HepG2 (cell line): Measurements from ENCODE around the gene ACTN1. TPM values are rescaled to one million over a fixed set of nuclear protein-coding genes. Genes with fewer than 3 reads are reported as not detected.
A peak's percentile ranks its signal among the peaks of the same experiment; 100 is the strongest.

Experiments used
- BCL6 ChIP-seq: IDR thresholded peaks from 2 replicates; pipeline ENCODE4 v1.6.1; 2016; ENCODE audit warnings: missing genetic modification reagents, missing compliant biosample characterization
- CBX5 ChIP-seq: sonication (generic); formaldehyde crosslinking; IDR thresholded peaks from 2 replicates; pipeline ENCODE4 v1.4.0; 2020; ENCODE audit warnings: missing genetic modification reagents, borderline replicate concordance
- GZF1 ChIP-seq: sonication (generic); formaldehyde crosslinking; IDR thresholded peaks from 2 replicates; pipeline ENCODE4 v1.5.1; 2020; ENCODE audit warnings: mild to moderate bottlenecking, missing genetic modification reagents
- HHEX ChIP-seq: IDR thresholded peaks from 2 replicates; pipeline ENCODE4 v1.6.1; 2016; ENCODE audit warnings: control low read depth
- HNRNPK ChIP-seq: fragments of 200-400 bp; formaldehyde crosslinking; IDR thresholded peaks from 2 replicates; pipeline ENCODE4 v1.6.1; 2018; ENCODE audit warnings: low read length, low read depth, moderate library complexity, mild to moderate bottlenecking; ENCODE audit not compliant: poor library complexity, severe bottlenecking
- HNRNPLL ChIP-seq: fragments of 200-400 bp; formaldehyde crosslinking; IDR thresholded peaks from 2 replicates; pipeline ENCODE4 v1.6.1; 2017; ENCODE audit warnings: mild to moderate bottlenecking, low read depth, low read length; ENCODE audit not compliant: poor library complexity, severe bottlenecking
- NCOR1 ChIP-seq: fragments of 200-600 bp; sonication (generic); IDR thresholded peaks from 2 replicates; pipeline ENCODE4 v1.7.0; 2017; ENCODE audit warnings: antibody characterized with exemption, low read length, borderline replicate concordance
- ONECUT2 ChIP-seq: sonication (generic); formaldehyde crosslinking; IDR thresholded peaks from 2 replicates; pipeline ENCODE4 v1.4.0; 2020; ENCODE audit warnings: missing genetic modification reagents
- SALL2 ChIP-seq: sonication (generic); formaldehyde crosslinking; IDR thresholded peaks from 2 replicates; pipeline ENCODE4 v1.8.1; 2023; ENCODE audit warnings: mild to moderate bottlenecking, missing genetic modification reagents, inconsistent platforms
- STAT5B ChIP-seq: sonication (generic); formaldehyde crosslinking; IDR thresholded peaks from 2 replicates; pipeline ENCODE4 v1.4.0; 2020; ENCODE audit warnings: missing genetic modification reagents
- U2AF1 ChIP-seq: fragments of 200-400 bp; formaldehyde crosslinking; optimal IDR thresholded peaks from 2 replicates; pipeline ENCODE3; 2017; ENCODE audit warnings: mild to moderate bottlenecking, low read depth, low read length
- XBP1 ChIP-seq: sonication (generic); formaldehyde crosslinking; IDR thresholded peaks from 2 replicates; pipeline ENCODE4 v1.5.0; 2020; ENCODE audit warnings: missing genetic modification reagents
- ZNF224 ChIP-seq: sonication (generic); formaldehyde crosslinking; IDR thresholded peaks from 2 replicates; pipeline ENCODE4 v1.5.0; 2020; ENCODE audit warnings: mild to moderate bottlenecking, missing genetic modification reagents
- ZNF296 ChIP-seq: sonication (generic); formaldehyde crosslinking; conservative IDR thresholded peaks from 2 replicates; pipeline ENCODE4 v1.5.0; 2020; ENCODE audit warnings: mild to moderate bottlenecking, missing genetic modification reagents
- ZNF501 ChIP-seq: sonication (generic); formaldehyde crosslinking; IDR thresholded peaks from 2 replicates; pipeline ENCODE4 v1.5.1; 2020; ENCODE audit warnings: mild to moderate bottlenecking, moderate library complexity, missing genetic modification reagents
- ZNF746 ChIP-seq: sonication (generic); formaldehyde crosslinking; IDR thresholded peaks from 2 replicates; pipeline ENCODE4 v1.8.0; 2022; ENCODE audit warnings: mild to moderate bottlenecking, missing genetic modification reagents
- ZSCAN9 ChIP-seq: IDR thresholded peaks from 2 replicates; pipeline ENCODE4 v1.6.1; 2016; ENCODE audit warnings: borderline replicate concordance
- polyA plus RNA-seq, 8 experiments: library from polyadenylated mRNA; depleted of rRNA in 3 of 8; stranded (reverse) in 7 of 8; unstranded in 1 of 8; fragments of >200 nt; fragmentation: Illumina TruSeq in 4 of 8; extraction: Trizol in 4 of 8; gene quantifications; 2 replicates each; pipeline versions ENCODE4 v1.2.1 to v1.2.3, GENCODE V29; 2011 to 2016; ENCODE audit warnings: low read depth in 4 of 8, missing spikeins in 1 of 8, mixed read lengths in 1 of 8; ENCODE audit not compliant: insufficient read depth in 1 of 8
- total RNA-seq, 5 experiments: library from RNA; depleted of rRNA; stranded (reverse); fragments of >200 nt; fragmentation: Illumina TruSeq; extraction: Trizol; gene quantifications; 2 replicates each; pipeline ENCODE4 v1.2.3, GENCODE V29; 2016; ENCODE audit warnings: low read depth in 1 of 5
- TF ChIP-seq, protein P1 (sequence below): sonication (generic); formaldehyde crosslinking; IDR thresholded peaks from 2 replicates; pipeline ENCODE4 v1.5.0; 2020; ENCODE audit warnings: missing genetic modification reagents
- TF ChIP-seq, protein P2 (sequence below): sonication (generic); formaldehyde crosslinking; IDR thresholded peaks from 2 replicates; pipeline ENCODE4 v1.5.0; 2020; ENCODE audit warnings: missing genetic modification reagents, mild to moderate bottlenecking, borderline replicate concordance
- TF ChIP-seq, protein P3 (sequence below): sonication (generic); formaldehyde crosslinking; IDR thresholded peaks from 2 replicates; pipeline ENCODE4 v1.5.0; 2020; ENCODE audit warnings: mild to moderate bottlenecking, missing genetic modification reagents
- TF ChIP-seq, protein P4 (sequence below): sonication (generic); formaldehyde crosslinking; IDR thresholded peaks from 2 replicates; pipeline ENCODE4 v1.5.0; 2020; ENCODE audit warnings: missing genetic modification reagents, mild to moderate bottlenecking, borderline replicate concordance
- TF ChIP-seq, protein P5 (sequence below): IDR thresholded peaks from 2 replicates; pipeline ENCODE4 v1.6.1; 2016; ENCODE audit warnings: low read depth, control low read depth
- TF ChIP-seq, protein P6 (sequence below): sonication (generic); formaldehyde crosslinking; conservative IDR thresholded peaks from 2 replicates; pipeline ENCODE4 v1.4.0; 2020; ENCODE audit warnings: missing genetic modification reagents

ACTN1 gene
- total and polyA plus RNA-seq, 2 of the 13 experiments (the other 11 are each of a cell fraction or from before 2014, with no cell fraction given) = 58.6 to 162 TPM

DNA sequence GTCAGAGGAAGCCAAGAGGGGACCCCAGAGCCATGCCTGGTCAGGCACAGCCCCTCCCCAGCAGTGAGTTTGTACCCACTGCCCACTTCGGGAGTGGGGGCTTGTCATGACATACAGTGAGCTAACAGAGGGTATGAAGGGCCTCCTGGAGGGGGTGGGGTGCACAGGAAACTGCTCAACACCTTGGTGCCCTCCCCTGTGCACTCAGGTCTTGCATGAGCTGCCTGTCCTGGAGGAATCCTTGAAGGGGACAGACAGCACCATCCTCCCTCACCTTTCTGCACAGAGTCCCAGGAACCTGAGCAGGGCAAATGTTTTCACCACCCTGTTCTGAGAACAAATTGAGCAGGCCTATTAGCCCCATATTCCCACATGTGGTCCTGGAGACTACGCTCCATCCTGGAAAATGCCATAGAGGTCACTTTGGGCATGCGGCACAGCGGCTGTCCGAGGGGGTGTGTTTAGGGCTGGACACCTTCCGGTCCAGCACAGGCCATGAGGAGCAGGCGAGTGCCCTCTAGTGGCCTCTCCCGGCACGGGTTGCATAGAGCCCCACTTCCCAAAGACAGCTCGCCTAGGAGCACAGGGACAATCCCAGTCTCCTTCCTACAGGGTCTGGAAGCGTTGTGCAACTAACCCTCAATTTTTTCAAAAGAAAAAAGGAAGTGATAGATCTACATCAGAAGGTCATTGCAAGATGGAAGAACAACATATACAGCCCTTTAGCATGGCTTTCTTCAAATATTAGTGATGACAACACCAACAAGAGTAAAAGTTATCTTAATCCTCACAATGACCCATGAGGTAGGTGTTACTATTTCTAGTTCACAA, 154.4 kb downstream of the ACTN1 start (continued):
- TF ChIP-seq CBX5 (peak; percentile 98), STAT5B (CRISPR knock-in tag) (0 out of 2 replicates have a peak, but pooled peaks have one; percentile 64), NCOR1 (no peak), HHEX (CRISPR knock-in tag) (no peak), ZNF501 (peak; percentile 85), ZSCAN9 (peak; percentile 89), ONECUT2 (no peak), ZNF296 (peak; percentile 79; the same call in 1 of the 2 replicates), HNRNPLL (peak; percentile 21), XBP1 (no peak), ZNF746 (CRISPR knock-in tag) (peak; percentile 62; the same call in 1 of the 2 replicates), GZF1 (no peak), BCL6 (0 out of 2 replicates have a peak, but pooled peaks have one; percentile 35), U2AF1 (peak; percentile 87), ZNF224 (peak; percentile 40; the same call in 1 of the 2 replicates), HNRNPK (no peak), SALL2 (CRISPR knock-in tag) (no peak; the same call in 1 of the 2 replicates)
- TF ChIP-seq, protein P1, sequence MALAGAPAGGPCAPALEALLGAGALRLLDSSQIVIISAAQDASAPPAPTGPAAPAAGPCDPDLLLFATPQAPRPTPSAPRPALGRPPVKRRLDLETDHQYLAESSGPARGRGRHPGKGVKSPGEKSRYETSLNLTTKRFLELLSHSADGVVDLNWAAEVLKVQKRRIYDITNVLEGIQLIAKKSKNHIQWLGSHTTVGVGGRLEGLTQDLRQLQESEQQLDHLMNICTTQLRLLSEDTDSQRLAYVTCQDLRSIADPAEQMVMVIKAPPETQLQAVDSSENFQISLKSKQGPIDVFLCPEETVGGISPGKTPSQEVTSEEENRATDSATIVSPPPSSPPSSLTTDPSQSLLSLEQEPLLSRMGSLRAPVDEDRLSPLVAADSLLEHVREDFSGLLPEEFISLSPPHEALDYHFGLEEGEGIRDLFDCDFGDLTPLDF (CRISPR knock-in tag) = no peak
- TF ChIP-seq, protein P2, sequence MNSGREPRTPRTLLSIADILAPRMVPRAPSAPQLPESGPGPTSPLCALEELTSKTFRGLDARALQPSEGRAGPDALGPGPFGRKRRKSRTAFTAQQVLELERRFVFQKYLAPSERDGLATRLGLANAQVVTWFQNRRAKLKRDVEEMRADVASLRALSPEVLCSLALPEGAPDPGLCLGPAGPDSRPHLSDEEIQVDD (CRISPR knock-in tag) = no peak
- TF ChIP-seq, protein P3, sequence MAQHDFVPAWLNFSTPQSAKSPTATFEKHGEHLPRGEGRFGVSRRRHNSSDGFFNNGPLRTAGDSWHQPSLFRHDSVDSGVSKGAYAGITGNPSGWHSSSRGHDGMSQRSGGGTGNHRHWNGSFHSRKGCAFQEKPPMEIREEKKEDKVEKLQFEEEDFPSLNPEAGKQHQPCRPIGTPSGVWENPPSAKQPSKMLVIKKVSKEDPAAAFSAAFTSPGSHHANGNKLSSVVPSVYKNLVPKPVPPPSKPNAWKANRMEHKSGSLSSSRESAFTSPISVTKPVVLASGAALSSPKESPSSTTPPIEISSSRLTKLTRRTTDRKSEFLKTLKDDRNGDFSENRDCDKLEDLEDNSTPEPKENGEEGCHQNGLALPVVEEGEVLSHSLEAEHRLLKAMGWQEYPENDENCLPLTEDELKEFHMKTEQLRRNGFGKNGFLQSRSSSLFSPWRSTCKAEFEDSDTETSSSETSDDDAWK (CRISPR knock-in tag) = no peak
- TF ChIP-seq, protein P4, sequence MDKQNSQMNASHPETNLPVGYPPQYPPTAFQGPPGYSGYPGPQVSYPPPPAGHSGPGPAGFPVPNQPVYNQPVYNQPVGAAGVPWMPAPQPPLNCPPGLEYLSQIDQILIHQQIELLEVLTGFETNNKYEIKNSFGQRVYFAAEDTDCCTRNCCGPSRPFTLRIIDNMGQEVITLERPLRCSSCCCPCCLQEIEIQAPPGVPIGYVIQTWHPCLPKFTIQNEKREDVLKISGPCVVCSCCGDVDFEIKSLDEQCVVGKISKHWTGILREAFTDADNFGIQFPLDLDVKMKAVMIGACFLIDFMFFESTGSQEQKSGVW = no peak
- TF ChIP-seq, protein P5, sequence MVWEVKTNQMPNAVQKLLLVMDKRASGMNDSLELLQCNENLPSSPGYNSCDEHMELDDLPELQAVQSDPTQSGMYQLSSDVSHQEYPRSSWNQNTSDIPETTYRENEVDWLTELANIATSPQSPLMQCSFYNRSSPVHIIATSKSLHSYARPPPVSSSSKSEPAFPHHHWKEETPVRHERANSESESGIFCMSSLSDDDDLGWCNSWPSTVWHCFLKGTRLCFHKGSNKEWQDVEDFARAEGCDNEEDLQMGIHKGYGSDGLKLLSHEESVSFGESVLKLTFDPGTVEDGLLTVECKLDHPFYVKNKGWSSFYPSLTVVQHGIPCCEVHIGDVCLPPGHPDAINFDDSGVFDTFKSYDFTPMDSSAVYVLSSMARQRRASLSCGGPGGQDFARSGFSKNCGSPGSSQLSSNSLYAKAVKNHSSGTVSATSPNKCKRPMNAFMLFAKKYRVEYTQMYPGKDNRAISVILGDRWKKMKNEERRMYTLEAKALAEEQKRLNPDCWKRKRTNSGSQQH (CRISPR knock-in tag) = peak; percentile 78; the same call in 1 of the 2 replicates
- TF ChIP-seq, protein P6, sequence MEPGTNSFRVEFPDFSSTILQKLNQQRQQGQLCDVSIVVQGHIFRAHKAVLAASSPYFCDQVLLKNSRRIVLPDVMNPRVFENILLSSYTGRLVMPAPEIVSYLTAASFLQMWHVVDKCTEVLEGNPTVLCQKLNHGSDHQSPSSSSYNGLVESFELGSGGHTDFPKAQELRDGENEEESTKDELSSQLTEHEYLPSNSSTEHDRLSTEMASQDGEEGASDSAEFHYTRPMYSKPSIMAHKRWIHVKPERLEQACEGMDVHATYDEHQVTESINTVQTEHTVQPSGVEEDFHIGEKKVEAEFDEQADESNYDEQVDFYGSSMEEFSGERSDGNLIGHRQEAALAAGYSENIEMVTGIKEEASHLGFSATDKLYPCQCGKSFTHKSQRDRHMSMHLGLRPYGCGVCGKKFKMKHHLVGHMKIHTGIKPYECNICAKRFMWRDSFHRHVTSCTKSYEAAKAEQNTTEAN (CRISPR knock-in tag) = 0 out of 2 replicates have a peak, but pooled peaks have one; percentile 18
